OCI-LY7 (cell line): ENCODE results near the gene SATB2. TPM values are rescaled to one million over a fixed set of nuclear protein-coding genes. Genes with fewer than 3 reads are reported as not detected.

ENCODE experiments used
- BruUV-seq: library from RNA; stranded (reverse); fragments of 400-500 nt; replicated peaks from 2 replicates; lab custom pipeline; 2021; lab: Mats Ljungman, UMichigan
- CTCF ChIA-PET: fragments of 300-600 bp; sonication (Branson Sonifier 250); formaldehyde crosslinking; loops from one replicate; lab custom pipeline; 2022; ENCODE audit warnings: antibody characterized with exemption; ENCODE audit not compliant: unreplicated experiment; lab: Charles Lee
- POLR2A ChIA-PET: fragments of 300-600 bp; sonication (Branson Sonifier 250); formaldehyde crosslinking; loops from one replicate; lab custom pipeline; 2022; ENCODE audit warnings: antibody characterized with exemption; lab: Charles Lee
- DNase-seq: peaks from one replicate; pipeline ENCODE4 v3.0.0-alpha.2; 2015; ENCODE audit warnings: low spot score
- H2AFZ ChIP-seq: fragments of 200-600 bp; sonication (generic), shearing (Covaris generic); 2 replicates; pipeline ENCODE4 v1.6.1; 2014; ENCODE audit warnings: mild to moderate bottlenecking, antibody characterized with exemption, low read length, moderate library complexity
- H3K27ac ChIP-seq: fragments of 200-600 bp; sonication (generic); 2 replicates; pipeline ENCODE4 v1.5.1; 2014; ENCODE audit warnings: mixed run types, low read depth, mild to moderate bottlenecking, moderate library complexity, low read length, inconsistent platforms; ENCODE audit not compliant: poor library complexity, severe bottlenecking
- H3K36me3 ChIP-seq: fragments of 200-600 bp; sonication (generic); 2 replicates; pipeline ENCODE4 v1.6.1; 2014; ENCODE audit warnings: mild to moderate bottlenecking, antibody characterized with exemption, low read length, moderate library complexity, mixed read lengths; ENCODE audit not compliant: insufficient read depth
- H3K4me1 ChIP-seq: fragments of 200-600 bp; sonication (generic); 2 replicates; pipeline ENCODE4 v1.5.1; 2014; ENCODE audit warnings: mild to moderate bottlenecking, low read length; ENCODE audit not compliant: insufficient read depth, poor library complexity, severe bottlenecking
- H3K4me2 ChIP-seq: fragments of 200-600 bp; sonication (generic); 2 replicates; pipeline ENCODE4 v1.6.1; 2014; ENCODE audit warnings: mild to moderate bottlenecking, low read length
- H3K4me3 ChIP-seq: fragments of 200-600 bp; sonication (generic); 2 replicates; pipeline ENCODE4 v1.5.1; 2014; ENCODE audit warnings: mild to moderate bottlenecking, low read depth, low read length; ENCODE audit not compliant: poor library complexity, severe bottlenecking
- H3K79me2 ChIP-seq: fragments of 200-600 bp; sonication (generic); 2 replicates; pipeline ENCODE4 v1.6.1; 2016; ENCODE audit warnings: low read depth, mild to moderate bottlenecking, low read length, moderate library complexity, mixed read lengths; ENCODE audit not compliant: insufficient read depth
- H3K9me2 ChIP-seq: fragments of 200-600 bp; sonication (generic); 2 replicates; pipeline ENCODE4 v1.6.1; 2016; ENCODE audit warnings: mild to moderate bottlenecking, low read length, mixed read lengths; ENCODE audit not compliant: insufficient read depth
- H3K9me3 ChIP-seq: fragments of 200-600 bp; sonication (generic); 2 replicates; pipeline ENCODE4 v1.6.1; 2014; ENCODE audit warnings: mild to moderate bottlenecking, mixed run types, low read length, mixed read lengths
- H4K20me1 ChIP-seq: fragments of 200-600 bp; sonication (generic); 2 replicates; pipeline ENCODE4 v1.6.1; 2014; ENCODE audit warnings: mild to moderate bottlenecking, antibody characterized with exemption, low read length, moderate library complexity, mixed read lengths; ENCODE audit not compliant: insufficient read depth
- EZH2phosphoT487 ChIP-seq: fragments of 200-600 bp; sonication (generic); IDR thresholded peaks from 2 replicates; pipeline ENCODE4 v1.6.1; 2018; ENCODE audit warnings: low read depth, borderline replicate concordance, mild to moderate bottlenecking, mixed run types, antibody characterized with exemption, low read length, moderate library complexity, mixed read lengths
- intact Hi-C: fragments of 100-400 bp; cut with micrococcal nuclease; formaldehyde crosslinking; loops from one replicate; pipeline ENCODE4 v1.10.0; 2022; ENCODE audit not compliant: unreplicated experiment
- total RNA-seq, 2 experiments: library from RNA; depleted of rRNA in 1 of 2; stranded (reverse); fragments of >200 nt in 1 of 2; shearing (Covaris generic) in 1 of 2; gene quantifications; 2 replicates each; pipeline ENCODE4 v1.2.3, GENCODE V29; 2014 to 2022
- TF ChIP-seq, protein P1 (sequence below): fragments of 200-600 bp; sonication (generic); conservative IDR thresholded peaks from 2 replicates; pipeline ENCODE4 v1.5.1; 2014; ENCODE audit warnings: mild to moderate bottlenecking, antibody characterized with exemption, low read length, moderate library complexity, mixed read lengths

The SATB2 gene
- total RNA-seq, 2 experiments from 2014 or later = 15.9 to 30.7 TPM

DNA sequence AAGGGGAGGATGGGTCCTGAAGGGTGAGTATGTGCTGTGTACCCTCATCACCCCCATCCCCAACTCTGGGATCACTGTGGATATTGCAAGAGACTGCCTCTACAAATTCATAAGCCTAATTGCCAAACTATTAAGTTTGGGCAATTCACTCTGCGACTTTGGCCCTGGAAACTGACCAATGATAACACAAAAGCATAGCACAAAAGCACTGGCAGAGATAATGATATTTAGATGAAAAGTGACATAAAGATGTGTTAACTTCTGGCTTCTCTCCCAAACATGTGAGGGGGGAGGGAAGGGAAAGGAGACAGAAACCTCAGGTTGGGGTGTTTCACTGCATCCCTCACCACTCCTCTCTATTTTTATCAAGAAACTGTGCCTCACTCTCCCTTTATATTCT lies 150.3 kb downstream of the SATB2 start:
- DNase-seq = no peak
- Histone ChIP-seq H3K4me2 (peak overlapping the region; percentile 77), H3K4me3 (peak overlapping the region; percentile 54), H2AFZ (peak overlapping the region; percentile 6; the same call in 1 of the 2 replicates), H3K79me2 (peaks cover 26% of the 10 kb centered on the region; the same call in 1 of the 2 replicates), H3K4me1 (peaks cover 99% of the 10 kb centered on the region), H3K9me3 (peaks cover under 1% of the 10 kb centered on the region; the same call in 1 of the 2 replicates), H3K27ac (peak overlapping the region; percentile 99), H3K36me3 (peaks cover 78% of the 10 kb centered on the region), H3K9me2 (no peaks in the 10 kb centered on the region), H4K20me1 (no peaks in the 10 kb centered on the region)
- CTCF ChIA-PET = no interaction called here
- TF ChIP-seq EZH2phosphoT487 = no peak
- TF ChIP-seq, protein P1, sequence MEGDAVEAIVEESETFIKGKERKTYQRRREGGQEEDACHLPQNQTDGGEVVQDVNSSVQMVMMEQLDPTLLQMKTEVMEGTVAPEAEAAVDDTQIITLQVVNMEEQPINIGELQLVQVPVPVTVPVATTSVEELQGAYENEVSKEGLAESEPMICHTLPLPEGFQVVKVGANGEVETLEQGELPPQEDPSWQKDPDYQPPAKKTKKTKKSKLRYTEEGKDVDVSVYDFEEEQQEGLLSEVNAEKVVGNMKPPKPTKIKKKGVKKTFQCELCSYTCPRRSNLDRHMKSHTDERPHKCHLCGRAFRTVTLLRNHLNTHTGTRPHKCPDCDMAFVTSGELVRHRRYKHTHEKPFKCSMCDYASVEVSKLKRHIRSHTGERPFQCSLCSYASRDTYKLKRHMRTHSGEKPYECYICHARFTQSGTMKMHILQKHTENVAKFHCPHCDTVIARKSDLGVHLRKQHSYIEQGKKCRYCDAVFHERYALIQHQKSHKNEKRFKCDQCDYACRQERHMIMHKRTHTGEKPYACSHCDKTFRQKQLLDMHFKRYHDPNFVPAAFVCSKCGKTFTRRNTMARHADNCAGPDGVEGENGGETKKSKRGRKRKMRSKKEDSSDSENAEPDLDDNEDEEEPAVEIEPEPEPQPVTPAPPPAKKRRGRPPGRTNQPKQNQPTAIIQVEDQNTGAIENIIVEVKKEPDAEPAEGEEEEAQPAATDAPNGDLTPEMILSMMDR = no peak
- intact Hi-C loops = no loop called here
- POLR2A ChIA-PET = interaction anchor here (0.7 to 1.4 kb wide), 2 partner anchors 19 to 42 kb away, joined by 3 read pairs; no protein-coding TSS in a partner anchor
- BruUV-seq = no TSS peak

DNA sequence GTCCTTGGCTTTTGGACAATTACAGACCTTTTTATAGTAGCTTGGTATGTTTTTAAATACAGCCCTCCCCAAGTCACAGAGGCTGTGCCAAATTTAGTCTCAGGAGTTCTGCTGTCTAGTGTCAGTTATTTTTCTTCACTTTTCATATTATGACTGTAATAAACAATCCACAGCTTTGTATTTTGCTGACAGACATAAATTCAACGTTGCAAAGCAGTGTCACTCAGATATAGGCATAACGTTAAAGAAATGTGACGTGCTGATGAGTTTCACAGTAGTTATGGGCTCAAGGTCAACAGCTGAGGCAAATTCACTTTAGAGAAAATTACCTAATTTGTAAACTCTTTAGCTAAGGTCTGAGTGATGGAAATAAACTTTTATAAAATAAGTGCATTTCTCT lies 151.6 kb downstream of the SATB2 start:
- H3K4me3 ChIP-seq = peak overlapping the region; percentile 11
- peak overlapping the region; percentile 99 for H3K27ac ChIP-seq
- peaks cover 26% of the 10 kb centered on the region; the same call in 1 of the 2 replicates for H3K79me2 ChIP-seq
- H3K4me2 ChIP-seq = peak overlapping the region; percentile 77
- intact Hi-C loops = no loop called here
- no peak for TF ChIP-seq EZH2phosphoT487
- TF ChIP-seq, protein P1 = no peak
- no TSS peak for BruUV-seq
- no peaks in the 10 kb centered on the region for H3K9me2 ChIP-seq
- ChIA-PET CTCF (no interaction called here), POLR2A (interaction anchor here (0.6 to 2.0 kb wide), 9 partner anchors 11 to 1999 kb away, joined by 3 to 7 read pairs (median 3); no protein-coding TSS in a partner anchor)
- no peak overlapping the region for H2AFZ ChIP-seq
- H3K9me3 ChIP-seq = no peaks in the 10 kb centered on the region
- H3K36me3 ChIP-seq = peaks cover 79% of the 10 kb centered on the region
- peaks cover 87% of the 10 kb centered on the region for H3K4me1 ChIP-seq
- H4K20me1 ChIP-seq = no peaks in the 10 kb centered on the region
- DNase-seq = no peak

DNA sequence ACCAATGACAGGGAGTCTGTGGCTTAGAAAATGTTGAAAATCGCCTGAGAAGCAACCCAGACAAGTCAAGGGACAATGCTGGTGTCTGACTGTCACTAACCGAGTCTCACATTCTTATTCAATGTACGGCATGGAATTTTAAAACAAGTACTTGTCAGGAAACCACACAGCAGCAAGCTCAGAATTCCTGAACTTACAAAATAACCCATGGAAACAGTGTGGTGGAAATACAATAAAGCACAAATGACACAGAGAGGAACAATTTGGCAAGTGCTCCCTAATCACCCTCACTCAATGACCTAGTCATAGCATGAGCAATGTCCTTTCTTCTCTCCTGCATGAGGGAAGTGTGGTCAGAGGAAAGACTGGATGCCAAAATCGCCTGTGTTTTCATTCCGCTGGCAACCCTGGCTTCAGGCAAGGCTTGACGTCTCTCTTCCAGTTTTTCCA lies 154.0 kb downstream of the SATB2 start:
- intact Hi-C loops = no loop called here
- Histone ChIP-seq H3K27ac (no peak overlapping the region), H3K79me2 (peaks cover 26% of the 10 kb centered on the region; the same call in 1 of the 2 replicates), H2AFZ (no peak overlapping the region), H3K4me2 (0 out of 2 replicates have a peak overlapping the region, but pooled peaks have one; percentile 1), H4K20me1 (no peaks in the 10 kb centered on the region), H3K4me3 (no peak overlapping the region), H3K9me3 (peaks cover 8% of the 10 kb centered on the region), H3K36me3 (peaks cover 100% of the 10 kb centered on the region), H3K4me1 (peaks cover 64% of the 10 kb centered on the region), H3K9me2 (no peaks in the 10 kb centered on the region)
- POLR2A ChIA-PET = interaction anchor here (0.6 kb wide), 1 partner anchor 9 kb away, joined by 3 read pairs; no protein-coding TSS in a partner anchor
- no peak for TF ChIP-seq EZH2phosphoT487
- TF ChIP-seq, protein P1 = 0 out of 2 replicates have a peak, but pooled peaks have one; percentile 5
- no TSS peak for BruUV-seq
- CTCF ChIA-PET = no interaction called here
- no peak for DNase-seq
